Ovary (tissue), 9 donors: ENCODE results near the gene TMPRSS3. TPM values are rescaled to one million over a fixed set of nuclear protein-coding genes. Genes with fewer than 3 reads are reported as not detected.

Experiments
- DNase-seq, 5 donors: peaks; one replicate each; pipeline ENCODE4 v3.0.0-alpha.2; 2019 to 2020
- H3K27ac ChIP-seq, 2 donors: fragments of 200-600 bp; one replicate each; pipeline versions ENCODE4 v1.5.1 to v1.8.0; 2019 to 2022
- H3K27me3 ChIP-seq: fragments of 200-600 bp; one replicate; pipeline ENCODE4 v1.8.0; 2022
- H3K36me3 ChIP-seq: fragments of 200-600 bp; sonication (generic); one replicate; pipeline ENCODE4 v1.5.1; 2019
- H3K4me1 ChIP-seq: one replicate; pipeline ENCODE4 v1.8.1; 2013; ENCODE audit warnings: mild to moderate bottlenecking, moderate library complexity; ENCODE audit not compliant: insufficient read depth
- H3K4me3 ChIP-seq: fragments of 200-600 bp; sonication (generic); one replicate; pipeline ENCODE4 v1.5.1; 2017
- H3K9me3 ChIP-seq, 2 donors: fragments of 200-600 bp in 1 of 2; sonication (generic) in 1 of 2; one replicate each; pipeline versions ENCODE4 v1.5.1 to v1.8.1; 2013 to 2019; ENCODE audit warnings: mild to moderate bottlenecking in 1 of 2, moderate library complexity in 1 of 2
- EP300 ChIP-seq: sonication (generic); formaldehyde crosslinking; IDR thresholded peaks from one replicate; pipeline ENCODE4 v1.6.1; 2017; ENCODE audit warnings: antibody characterized with exemption
- POLR2A ChIP-seq: fragments of 450-650 bp; IDR thresholded peaks from one replicate; pipeline ENCODE4 v1.6.1; 2017; ENCODE audit warnings: antibody characterized with exemption, mild to moderate bottlenecking, moderate library complexity
- WGBS, 3 donors: extraction: QIAGEN DNeasy Blood & Tissue Kit in 1 of 3; methylation state at CpG; one replicate each; pipeline versions ENCODE4 v1.1.5 to v1.1.7; 2013 to 2017; 5-methylcytosine and 5-hydroxymethylcytosine counted together
- intact Hi-C, 4 donors: fragments of 100-400 bp; cut with DNase I; formaldehyde crosslinking; loops; one replicate each; pipeline versions ENCODE4 v1.11.0 to v1.15.1; 2022 to 2023
- polyA plus RNA-seq, 2 donors: library from polyadenylated mRNA; stranded (reverse); fragments of 200-250 nt in 1 of 2; fragments of 350-450 nt in 1 of 2; fragmentation: Illumina TruSeq in 1 of 2; extraction: RNeasy Lipid Tissue Mini Kit (QIAGEN cat#74804) in 1 of 2; gene quantifications; one replicate each; pipeline ENCODE4 v1.2.3, GENCODE V29; 2013 to 2014
- total RNA-seq, 7 donors: library from RNA; depleted of rRNA in 2 of 7; stranded (reverse); fragments of >200 nt in 2 of 7; fragmentation: NEBNext Ultra II Directional in 3 of 7; extraction: Animal tissue kit (Norgen Biotek cat#: 25700) in 3 of 7; gene quantifications; one replicate each; pipeline versions ENCODE4 v1.1.0 to v1.2.4, GENCODE V29; 2016 to 2023
- TF ChIP-seq, protein P1 (sequence below), 3 donors: fragments of 450-650 bp in 2 of 3; fragments of 200-600 bp in 1 of 3; IDR thresholded peaks; one replicate each; pipeline versions ENCODE4 v1.5.1 to v1.8.0; 2016 to 2022; ENCODE audit warnings: antibody characterized with exemption in 3 of 3, mild to moderate bottlenecking in 1 of 3
- donor health status: DM: no; HTN: no; CAD: no; lungs with moderate emphysema.
- donor health status: DM: no; HTN: no; CAD: no.
- donor health status: Bipolar disorder and iron deficiency.
- donor health status: DM: yes; HTN: yes; CAD: no.
- donor health status: DM: no; HTN: no; CAD: no.
- donor health status: DM: yes; HTN: yes; CAD: no.

TMPRSS3 gene
- total and polyA plus RNA-seq, 9 donors = 0.07 to 28.6 (median 1.4) TPM; not detected in 2

DNA sequence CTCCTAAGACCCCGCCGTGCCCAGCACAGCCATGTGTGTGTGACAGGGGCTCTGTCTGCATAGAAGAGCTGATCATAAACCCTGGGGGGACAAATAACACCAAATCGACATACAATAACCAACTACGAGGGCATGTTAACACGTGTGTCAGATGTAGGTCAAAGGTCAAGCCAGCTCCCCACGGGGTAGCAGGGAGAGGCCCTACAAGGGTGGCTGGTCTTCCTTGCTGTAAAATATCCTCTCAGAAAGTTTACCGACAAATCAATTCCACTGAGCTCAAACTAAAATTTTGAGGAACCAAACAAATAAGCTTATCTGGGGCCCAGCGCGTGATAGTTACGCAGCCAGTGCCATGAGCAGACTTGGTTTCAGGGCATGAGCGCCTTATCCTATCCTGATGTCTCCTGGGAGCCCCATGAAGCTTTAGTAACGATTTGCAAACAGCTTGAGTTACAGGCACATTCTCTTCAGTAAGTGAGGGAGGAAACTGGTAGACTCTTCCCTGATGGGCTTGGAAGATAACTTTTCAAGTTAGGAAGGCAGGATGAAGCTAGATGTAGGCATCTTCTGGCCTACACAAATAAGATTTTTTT is 2.7 kb upstream of the TMPRSS3 start:
- intact Hi-C loops = no loop called here
- no peak for DNase-seq
- Histone ChIP-seq H3K27ac (no peak overlapping the region), H3K9me3 (no peaks in the 10 kb centered on the region), H3K4me3 (no peak overlapping the region), H3K36me3 (no peaks in the 10 kb centered on the region), H3K4me1 (no peaks in the 10 kb centered on the region), H3K27me3 (no peaks in the 10 kb centered on the region)
- no peak for TF ChIP-seq EP300
- no peak for TF ChIP-seq POLR2A
- TF ChIP-seq, protein P1, sequence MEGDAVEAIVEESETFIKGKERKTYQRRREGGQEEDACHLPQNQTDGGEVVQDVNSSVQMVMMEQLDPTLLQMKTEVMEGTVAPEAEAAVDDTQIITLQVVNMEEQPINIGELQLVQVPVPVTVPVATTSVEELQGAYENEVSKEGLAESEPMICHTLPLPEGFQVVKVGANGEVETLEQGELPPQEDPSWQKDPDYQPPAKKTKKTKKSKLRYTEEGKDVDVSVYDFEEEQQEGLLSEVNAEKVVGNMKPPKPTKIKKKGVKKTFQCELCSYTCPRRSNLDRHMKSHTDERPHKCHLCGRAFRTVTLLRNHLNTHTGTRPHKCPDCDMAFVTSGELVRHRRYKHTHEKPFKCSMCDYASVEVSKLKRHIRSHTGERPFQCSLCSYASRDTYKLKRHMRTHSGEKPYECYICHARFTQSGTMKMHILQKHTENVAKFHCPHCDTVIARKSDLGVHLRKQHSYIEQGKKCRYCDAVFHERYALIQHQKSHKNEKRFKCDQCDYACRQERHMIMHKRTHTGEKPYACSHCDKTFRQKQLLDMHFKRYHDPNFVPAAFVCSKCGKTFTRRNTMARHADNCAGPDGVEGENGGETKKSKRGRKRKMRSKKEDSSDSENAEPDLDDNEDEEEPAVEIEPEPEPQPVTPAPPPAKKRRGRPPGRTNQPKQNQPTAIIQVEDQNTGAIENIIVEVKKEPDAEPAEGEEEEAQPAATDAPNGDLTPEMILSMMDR (IDR thresholded peaks at IDR 0.05) = no peak
- 66 to 70% (median 67%) methylated on average over 12 of the region's 12 CpGs for WGBS, 3 donors

DNA sequence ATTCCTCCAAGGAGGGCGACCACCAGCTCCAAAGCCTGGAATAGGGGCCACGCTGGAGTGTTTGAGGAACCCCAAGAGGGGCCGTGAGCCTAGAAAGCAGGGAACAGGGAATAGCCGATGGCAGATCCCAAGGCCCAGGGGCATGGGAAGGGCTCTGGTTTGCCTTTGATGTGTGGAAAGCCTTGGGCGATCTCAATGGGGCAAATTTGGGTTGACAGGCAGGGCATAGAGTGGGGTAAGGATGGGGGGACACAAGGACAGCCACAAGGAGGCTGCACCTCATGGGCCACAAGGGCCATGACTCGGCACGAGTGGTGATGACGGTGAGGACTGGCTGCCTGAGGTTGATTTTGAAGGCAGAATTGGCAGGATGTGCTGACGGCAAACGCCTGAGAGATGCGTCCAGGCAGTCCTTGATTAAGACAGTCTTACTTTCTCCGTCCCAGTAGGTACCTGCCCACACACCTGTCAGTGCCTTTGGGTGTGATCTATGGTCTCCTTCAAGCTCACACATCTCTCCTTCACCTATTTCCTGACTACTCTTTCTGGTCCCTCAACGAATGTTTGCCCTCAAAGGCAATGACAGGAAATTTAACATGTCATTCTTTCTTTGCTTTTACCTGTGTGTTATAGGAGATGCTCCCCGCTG is 2.0 kb upstream of the TMPRSS3 start:
- Histone ChIP-seq H3K9me3 (no peaks in the 10 kb centered on the region), H3K27me3 (no peaks in the 10 kb centered on the region), H3K36me3 (no peaks in the 10 kb centered on the region), H3K4me1 (no peaks in the 10 kb centered on the region), H3K27ac (no peak overlapping the region), H3K4me3 (no peak overlapping the region)
- TF ChIP-seq, protein P1 (IDR thresholded peaks at IDR 0.05) = no peak
- TF ChIP-seq POLR2A (no peak), EP300 (no peak)
- 83 to 84% (median 84%) methylated on average over 14 of the region's 14 CpGs for WGBS, 3 donors
- no peak for DNase-seq
- intact Hi-C loops = no loop called here

DNA sequence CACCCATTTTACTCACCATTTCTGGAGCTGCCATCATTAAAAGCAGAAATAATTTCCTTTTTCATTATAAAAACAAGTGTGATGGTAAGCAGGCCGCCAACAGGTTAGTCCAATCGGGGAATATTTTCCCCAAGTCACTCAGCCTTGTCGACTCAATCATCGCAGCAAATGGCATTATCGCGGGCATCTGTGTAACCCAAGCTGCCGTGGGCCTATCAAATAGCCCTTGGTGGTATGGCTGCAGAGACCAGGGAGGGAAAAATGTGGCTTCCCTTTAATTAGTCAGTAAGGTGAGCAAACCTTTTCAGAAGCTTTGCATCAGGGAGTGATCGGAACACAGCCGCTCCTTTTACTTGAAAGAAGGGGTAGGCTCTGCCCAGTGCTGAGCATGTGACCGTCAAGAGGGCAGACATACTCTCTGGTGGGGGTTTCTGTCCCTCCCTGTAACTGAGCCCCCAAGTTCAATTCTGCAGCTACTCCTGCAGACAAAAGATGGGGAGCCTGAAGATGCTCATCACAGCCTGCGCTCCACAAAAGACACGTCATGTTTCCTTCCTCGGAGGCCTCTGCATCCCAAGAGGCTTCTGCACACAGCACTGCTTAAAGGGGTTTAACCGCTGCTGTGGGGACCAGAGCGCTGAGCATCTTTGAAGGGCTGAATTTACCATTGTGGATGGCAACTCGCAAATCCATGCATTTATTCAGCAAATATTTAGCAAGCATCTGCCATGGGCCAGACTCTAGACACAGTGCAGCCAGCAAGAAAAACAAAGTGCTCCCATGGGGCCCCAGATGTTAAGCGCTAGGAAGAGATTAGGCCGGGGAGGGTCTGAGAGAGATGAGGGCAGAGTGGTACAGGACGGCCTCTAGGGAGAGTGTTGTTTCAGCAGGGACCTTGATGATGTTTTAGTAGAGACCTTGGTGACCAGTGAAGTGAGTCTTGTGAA is 1.2 kb upstream of the TMPRSS3 start:
- Histone ChIP-seq H3K27me3 (no peaks in the 10 kb centered on the region), H3K4me3 (no peak overlapping the region), H3K27ac (no peak overlapping the region), H3K4me1 (no peaks in the 10 kb centered on the region), H3K9me3 (no peaks in the 10 kb centered on the region), H3K36me3 (no peaks in the 10 kb centered on the region)
- TF ChIP-seq EP300 (no peak), POLR2A (no peak)
- TF ChIP-seq, protein P1 (IDR thresholded peaks at IDR 0.05) = no peak
- DNase-seq = no peak
- 79 to 81% (median 80%) methylated on average over 19 of the region's 19 CpGs for WGBS, 3 donors
- intact Hi-C loops = no loop called here

DNA sequence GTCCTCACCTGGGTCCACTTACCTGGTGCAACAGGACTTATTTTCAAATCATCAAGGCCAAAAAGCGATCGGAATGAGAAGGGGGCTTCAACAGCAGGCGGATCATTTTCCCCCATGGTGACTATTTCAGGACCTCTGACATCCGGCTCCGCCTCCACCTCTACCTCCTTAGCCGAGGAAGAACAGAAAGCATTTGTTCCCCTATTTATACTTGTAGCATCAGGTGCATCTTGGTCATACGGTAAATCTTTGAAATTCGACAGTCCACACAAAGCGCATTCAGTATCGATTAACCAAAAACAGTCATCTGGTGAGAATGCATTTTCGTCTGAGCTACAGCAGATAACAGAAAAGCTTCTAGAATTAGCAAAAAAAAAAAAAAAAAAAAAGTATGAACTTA is 550 bp downstream of the TMPRSS3 start:
- TF ChIP-seq POLR2A (no peak), EP300 (no peak)
- TF ChIP-seq, protein P1 (IDR thresholded peaks at IDR 0.05) = no peak
- Histone ChIP-seq H3K4me3 (no peak overlapping the region), H3K27ac (no peak overlapping the region), H3K36me3 (no peaks in the 10 kb centered on the region), H3K27me3 (no peaks in the 10 kb centered on the region), H3K4me1 (no peaks in the 10 kb centered on the region), H3K9me3 (no peaks in the 10 kb centered on the region)
- DNase-seq = no peak
- intact Hi-C loops = no loop called here
- WGBS, 3 donors = 89 to 92% (median 91%) methylated on average over 11 of the region's 11 CpGs
